GM19351 (cell line): ENCODE data around the gene N4BP2.

Experiments used
- ATAC-seq: cut with Tn5 transposase; IDR thresholded peaks from one replicate; pipeline ENCODE4 v1.9.1; 2021; ENCODE audit warnings: mild to moderate bottlenecking, moderate library complexity; ENCODE audit not compliant: unreplicated experiment

Gene N4BP2

GRCh38 chr4:40190465-40190864 is 133.8 kb downstream of the N4BP2 start:
- ATAC-seq: no peak

DNA sequence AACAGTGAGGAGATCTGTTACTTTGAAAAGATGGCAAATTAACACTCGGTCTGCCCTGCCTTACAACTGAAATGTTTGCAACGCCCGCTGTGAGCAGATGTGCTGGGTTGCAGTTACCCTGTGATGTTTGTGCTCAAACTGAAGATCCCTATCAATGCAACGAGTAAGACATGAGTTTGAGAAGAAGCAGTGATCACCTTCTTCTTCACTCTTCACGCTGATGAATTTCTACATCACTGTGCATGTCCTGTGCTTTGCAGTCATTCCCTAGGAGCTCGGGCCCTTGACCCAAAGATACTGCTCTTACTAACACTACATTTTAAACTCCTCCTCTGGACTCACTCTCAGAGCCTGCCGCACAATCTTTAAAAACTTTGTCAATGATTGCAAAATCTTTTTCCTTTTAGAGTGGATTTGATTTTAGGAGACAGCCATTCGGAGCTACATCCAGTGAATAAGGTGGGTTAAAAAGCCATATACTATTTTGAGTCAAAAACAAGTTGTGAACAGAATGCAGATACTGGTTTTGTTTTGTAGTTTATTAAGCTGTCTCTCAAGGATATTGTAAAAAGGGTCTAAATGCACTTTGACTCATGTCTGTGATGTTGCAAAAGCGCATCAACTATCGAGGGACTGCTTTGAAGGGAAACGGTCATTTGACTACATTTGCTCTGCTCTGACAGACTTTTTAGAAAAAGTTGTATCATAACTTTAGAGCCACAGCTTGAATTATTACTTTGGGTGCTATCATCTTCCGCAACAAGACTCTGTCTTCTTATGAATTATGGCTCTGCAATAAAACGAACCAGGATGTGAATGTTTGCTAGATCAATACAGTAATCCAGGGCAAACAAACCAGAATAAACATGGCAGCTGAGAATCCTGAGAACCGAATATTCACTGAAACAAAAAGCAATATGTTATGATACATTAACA is 134.5 kb downstream of the N4BP2 start:
- no peak for ATAC-seq

DNA sequence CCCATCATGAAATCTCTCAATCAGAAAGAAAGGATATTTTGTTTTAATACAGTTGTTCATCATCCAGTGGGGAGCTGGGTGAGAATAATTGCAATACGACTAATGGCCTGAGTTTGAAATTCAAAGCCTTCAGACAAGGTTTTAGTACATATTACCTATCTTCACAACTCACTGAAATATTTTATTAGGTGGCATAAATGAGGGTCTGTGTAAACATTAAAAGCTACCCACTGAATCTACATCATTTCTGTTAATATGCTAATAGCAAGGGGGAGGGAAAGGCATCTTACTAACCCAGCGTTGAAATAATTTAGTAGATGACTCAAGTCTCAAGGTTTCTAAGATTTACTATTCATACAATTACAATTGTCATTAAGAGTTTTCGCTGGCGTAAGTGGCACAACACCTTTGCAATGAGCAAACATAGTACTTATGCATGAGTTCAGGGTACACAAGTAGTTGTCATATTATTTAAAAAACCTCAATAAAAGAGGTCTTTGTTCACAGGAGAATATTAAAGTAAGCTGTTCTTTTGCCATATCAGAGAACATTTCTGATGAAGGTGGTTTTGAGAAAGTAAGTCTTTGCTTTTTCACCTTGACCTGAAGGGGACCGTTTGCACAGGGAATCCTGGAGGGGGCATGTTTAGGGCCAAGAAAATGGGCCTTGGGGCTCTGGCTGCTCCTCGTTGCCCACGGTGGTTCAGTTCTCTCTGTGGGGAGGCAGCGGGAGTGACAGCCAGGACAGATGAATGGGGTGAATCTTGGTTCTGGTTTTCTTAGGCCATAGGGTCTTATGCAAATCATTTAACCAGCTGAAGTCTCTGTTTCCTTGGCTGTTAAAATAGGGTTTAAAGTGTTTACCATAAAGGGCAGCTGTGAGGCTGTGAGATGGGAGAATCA is 135.7 kb downstream of the N4BP2 start:
- peak; percentile 41 for ATAC-seq

- ATAC-seq: peak; percentile 38
Measured at GRCh38 chr4:40193016-40193571, 136.4 kb downstream of the N4BP2 start.

- no peak for ATAC-seq
Measured at GRCh38 chr4:40193578-40193977, 136.9 kb downstream of the N4BP2 start.

DNA sequence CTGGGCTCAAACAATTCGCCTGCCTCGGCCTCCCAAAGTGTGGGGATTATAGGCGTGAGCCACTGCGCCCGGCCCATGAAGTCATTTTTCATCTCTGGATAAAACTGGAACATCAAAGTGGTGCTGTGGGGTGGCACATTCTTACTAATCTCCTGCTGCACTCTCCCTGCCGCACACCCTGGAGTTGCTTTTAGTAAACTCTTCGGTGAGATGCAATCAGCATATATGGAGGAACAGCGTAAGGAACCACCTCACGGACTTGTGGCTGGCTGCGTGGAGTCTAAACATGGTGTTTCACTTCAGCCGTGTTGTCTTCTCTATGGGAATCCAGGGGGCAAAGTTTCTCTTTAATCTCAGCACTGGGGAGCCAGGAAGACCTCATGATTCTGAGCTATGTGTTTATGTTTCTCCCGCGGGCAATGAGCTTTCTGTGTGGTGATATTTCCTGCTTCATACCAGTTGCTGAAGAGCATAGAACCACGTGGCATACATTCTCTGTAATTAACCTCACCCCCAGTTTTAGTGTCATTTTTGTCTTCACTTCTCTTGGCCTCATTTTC is 138.0 kb downstream of the N4BP2 start:
- ATAC-seq: no peak

DNA sequence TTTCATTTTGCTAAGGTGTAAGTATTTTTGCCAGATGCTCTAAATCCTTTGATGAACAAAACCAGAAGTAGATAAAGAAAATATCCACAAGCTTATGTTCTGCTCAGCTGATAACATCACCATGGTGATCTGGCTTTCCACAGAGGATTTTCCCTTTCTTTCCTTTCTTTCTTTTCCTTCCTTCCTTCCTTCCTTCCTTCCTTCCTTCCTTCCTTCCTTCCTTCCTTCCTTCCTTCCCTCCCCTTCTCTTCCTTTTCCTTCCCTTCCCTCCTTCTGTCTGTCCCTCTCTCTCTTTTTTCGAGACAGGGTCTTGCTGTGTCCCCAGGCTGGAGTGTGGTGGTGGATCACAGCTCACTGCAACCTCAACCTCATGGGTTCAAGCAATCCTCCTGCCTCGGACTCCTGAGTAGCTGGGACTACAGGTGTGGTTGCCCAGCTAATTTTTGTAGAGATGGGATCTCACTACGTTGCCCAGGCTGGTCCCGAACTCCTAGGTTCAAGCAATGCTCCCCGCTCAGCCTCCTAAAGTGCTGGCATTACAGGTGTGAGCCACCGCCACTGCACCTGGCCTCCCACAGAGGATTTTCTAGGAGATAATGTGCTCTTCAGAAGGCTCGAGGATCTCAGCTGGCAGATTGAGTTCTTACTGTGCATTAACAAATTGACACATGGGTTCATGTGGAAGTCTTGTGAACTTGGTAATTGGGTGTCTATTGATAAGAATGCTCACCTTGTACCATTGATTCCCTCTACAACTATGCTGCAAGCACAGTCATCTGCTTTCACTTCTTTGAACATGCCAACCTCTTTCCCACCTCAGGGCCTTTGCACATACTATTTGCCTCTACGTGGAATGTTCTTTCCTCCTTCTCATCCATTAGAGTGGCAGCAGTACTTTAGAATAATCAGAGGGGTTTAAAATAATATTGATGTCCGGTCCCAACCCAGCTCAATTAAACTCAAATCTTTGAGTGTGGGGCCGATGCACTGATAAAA is 138.8 kb downstream of the N4BP2 start:
- ATAC-seq: no peak

GRCh38 chr4:40196272-40196671 is 139.6 kb downstream of the N4BP2 start:
- ATAC-seq: no peak

DNA sequence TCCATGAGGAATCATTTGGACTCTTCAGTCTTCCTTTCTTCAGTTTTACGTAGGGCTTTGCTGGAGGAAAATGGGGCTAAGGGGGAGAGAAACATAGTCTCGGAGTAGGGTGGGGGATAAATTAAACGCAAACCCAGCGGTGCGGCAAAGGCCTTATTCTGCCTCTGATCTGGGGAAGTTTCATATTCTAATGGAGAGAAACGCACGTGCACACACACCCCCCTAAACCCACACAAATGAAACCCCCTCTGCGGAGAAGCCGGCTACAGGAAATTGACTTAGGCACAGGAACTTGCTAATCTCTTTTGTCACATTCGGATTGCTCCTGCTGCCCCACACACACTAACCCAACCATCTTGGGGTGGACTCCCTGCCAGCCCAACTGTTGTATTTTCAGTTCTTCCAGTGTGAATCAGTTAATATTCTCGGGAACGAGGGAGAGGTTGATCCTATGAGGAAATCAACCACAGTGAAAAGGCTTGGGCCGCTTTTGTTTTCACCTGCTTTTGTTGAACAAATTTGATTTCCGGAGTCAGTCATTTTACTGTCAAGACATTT is 140.2 kb downstream of the N4BP2 start, which contains the start of gene RHOH:
Gene RHOH (plus strand): TSS at position 308 of the 558 bp plus-strand sequence. CDS start 46,356 bp downstream, outside the sequence.
- no peak for ATAC-seq

DNA sequence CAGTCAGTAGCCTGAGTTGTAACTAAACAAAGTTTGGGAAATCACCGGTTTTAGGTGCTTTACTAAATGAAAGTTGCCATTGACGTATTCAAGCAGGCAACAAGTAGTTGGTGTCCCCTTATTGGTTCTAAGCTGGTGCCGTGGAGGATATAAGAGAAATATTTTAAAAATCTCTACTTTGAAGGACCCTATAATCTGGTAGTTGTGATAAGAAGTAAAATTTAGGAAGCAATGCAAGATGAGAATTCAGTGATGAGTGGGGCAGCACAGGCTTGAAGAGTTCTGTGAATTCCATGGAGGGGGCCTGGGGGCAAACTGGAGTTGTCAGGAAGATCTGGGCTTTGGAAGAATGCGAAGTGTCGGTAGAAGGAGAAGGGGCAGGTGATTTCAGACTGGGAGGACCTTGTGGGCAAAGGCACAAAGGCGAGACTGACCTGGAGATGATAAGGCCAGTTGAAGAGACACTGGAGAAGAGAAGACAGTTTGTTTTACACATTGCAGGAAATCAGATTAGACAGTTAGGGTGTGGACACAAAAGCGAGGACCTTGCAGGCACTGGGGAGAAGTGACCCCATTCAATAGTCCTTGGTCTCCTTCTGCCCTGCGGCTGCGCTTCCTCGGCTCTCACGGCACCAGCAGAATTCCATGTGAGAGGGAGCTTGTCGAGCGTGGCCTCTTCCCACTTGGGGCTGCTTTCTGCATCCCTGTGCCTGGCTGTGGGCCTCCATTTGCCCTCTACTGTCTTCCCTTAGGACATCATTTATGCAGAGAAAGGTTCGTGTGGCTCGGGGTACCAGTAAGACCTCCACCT is 141.4 kb downstream of the N4BP2 start:
- ATAC-seq: no peak

DNA sequence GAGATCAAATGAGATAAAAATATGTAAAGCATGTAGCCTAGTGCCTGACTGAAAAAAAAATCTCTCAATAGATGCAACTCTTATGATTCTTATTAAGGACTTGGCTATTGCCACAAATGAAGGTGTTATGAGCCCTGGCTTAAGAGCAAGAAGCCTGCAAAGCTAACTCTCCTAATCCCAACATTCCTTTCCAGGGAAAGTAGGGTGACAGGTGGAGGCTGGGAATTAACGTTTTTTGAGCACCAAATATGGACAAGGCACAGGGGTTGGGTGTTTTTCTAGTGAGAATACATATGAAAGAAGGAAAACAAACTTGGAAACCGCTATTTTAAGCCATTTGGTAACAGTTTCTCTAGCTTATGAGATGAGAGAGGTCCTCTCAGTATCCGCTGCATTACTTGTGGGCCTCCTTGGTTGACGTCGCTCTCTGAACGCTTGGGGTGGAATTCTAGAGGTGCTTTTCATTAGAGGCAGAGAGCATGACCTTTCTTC is 142.6 kb downstream of the N4BP2 start:
- ATAC-seq: no peak

DNA sequence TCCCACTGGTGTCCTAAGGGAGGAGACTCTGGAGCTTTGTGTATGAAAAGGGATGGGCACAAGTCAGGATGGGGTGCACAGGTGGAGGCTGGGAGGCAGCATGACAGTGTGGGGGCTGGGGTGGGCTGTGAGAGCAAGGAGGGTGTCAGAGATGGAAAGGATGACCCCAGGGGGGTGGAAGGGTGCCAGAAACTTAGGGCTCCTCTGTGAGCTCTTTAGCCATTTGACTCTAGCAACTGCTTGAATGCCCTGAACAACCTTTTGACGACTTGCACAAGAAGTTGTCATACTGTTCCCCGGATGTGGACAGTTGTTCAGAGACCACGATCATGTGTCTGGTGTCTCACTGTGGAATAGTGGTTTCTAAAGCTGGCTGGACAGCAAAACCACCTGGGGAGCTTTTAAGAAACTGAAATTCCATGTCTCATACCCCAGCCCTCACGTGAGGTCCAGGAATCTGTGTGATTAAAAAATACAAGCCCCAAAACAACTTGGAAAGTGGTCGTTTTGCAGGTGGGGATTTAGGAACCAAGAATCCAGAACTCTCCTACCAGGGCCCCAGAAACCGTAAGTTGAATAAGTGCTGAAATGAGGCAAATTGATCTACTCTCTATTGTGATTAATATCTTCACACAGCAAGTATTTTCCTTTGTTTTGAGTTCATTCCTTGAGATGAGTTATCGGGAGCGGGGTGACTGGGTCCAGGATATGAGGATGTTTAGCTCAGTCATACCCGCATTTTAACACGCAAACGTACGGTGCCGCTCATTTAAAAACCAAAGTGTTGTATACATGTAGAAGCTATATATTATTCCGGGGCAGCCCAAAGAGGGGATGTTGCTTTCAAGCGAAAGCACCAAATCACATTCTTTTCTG is 143.6 kb downstream of the N4BP2 start:
- peak; percentile 67 for ATAC-seq

- no peak for ATAC-seq
Measured at GRCh38 chr4:40200875-40201801, 144.5 kb downstream of the N4BP2 start.

- ATAC-seq: no peak
Measured at GRCh38 chr4:40201898-40202297, 145.2 kb downstream of the N4BP2 start.

DNA sequence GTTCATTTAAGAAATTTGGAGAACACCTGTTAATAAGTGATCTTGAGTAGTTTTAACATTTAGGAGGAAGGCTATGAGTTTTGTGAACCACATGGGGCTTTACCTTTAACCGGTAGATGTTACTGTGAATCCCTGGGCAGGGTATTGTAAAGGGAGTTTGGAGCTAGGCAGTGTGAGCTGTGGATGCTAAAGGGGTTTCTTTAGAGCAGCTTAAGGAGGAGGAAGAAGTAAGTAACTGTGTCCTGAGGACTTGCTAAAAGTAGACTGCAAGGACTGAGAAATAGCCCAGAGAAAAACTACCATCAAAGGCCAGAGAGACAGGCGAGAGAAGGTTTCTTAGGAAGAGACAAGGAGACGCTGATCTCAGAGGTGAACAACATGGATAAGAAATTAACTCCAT is 145.8 kb downstream of the N4BP2 start:
- ATAC-seq: no peak

- ATAC-seq: no peak
Measured at GRCh38 chr4:40204507-40205258, 148.0 kb downstream of the N4BP2 start.
